Astrocyte (in vitro differentiated cells and primary cell): ENCODE measurements around the gene CTNNA3. TPM values are rescaled to one million over a fixed set of nuclear protein-coding genes. Genes with fewer than 3 reads are reported as not detected.
"Not testable (repeated sequence)": the region's sequence is repeated elsewhere in the genome, so short reads cannot be mapped to it uniquely, and the experiment has no call there.

Experiments used
- DNase-seq: peaks from one replicate; pipeline ENCODE4 v3.0.0-alpha.2; 2010; ENCODE audit warnings: low read depth
- FAIRE-seq: peaks from 2 replicates; lab custom pipeline; 2011; peaks lifted over from hg19 to GRCh38; lab: Jason Lieb, UNC
- H2AFZ ChIP-seq: 2 replicates; pipeline ENCODE4 v1.6.0; 2012; ENCODE audit warnings: low read depth, low read length, inconsistent platforms
- H3K27ac ChIP-seq: 2 replicates; pipeline ENCODE4 v1.5.1; 2011; ENCODE audit warnings: low read depth, low read length, inconsistent platforms
- H3K27me3 ChIP-seq: 2 replicates; pipeline ENCODE4 v1.6.0; 2011; ENCODE audit warnings: low read length, inconsistent platforms; ENCODE audit not compliant: insufficient read depth
- H3K36me3 ChIP-seq: 2 replicates; pipeline ENCODE4 v1.5.1; 2011; ENCODE audit warnings: low read length, inconsistent platforms; ENCODE audit not compliant: insufficient read depth
- H3K4me1 ChIP-seq: 2 replicates; pipeline ENCODE4 v1.5.1; 2011; ENCODE audit warnings: low read length, inconsistent platforms; ENCODE audit not compliant: insufficient read depth
- H3K4me2 ChIP-seq: 2 replicates; pipeline ENCODE4 v1.6.0; 2012; ENCODE audit warnings: low read length, inconsistent platforms
- H3K4me3 ChIP-seq: 2 replicates; pipeline ENCODE4 v1.5.1; 2011; ENCODE audit warnings: low read depth, mild to moderate bottlenecking, low read length, inconsistent platforms; ENCODE audit not compliant: insufficient read depth
- H3K79me2 ChIP-seq: 2 replicates; pipeline ENCODE4 v1.6.0; 2012; ENCODE audit warnings: mild to moderate bottlenecking, low read length, inconsistent platforms; ENCODE audit not compliant: insufficient read depth
- H3K9ac ChIP-seq: 2 replicates; pipeline ENCODE4 v1.6.0; 2012; ENCODE audit warnings: mild to moderate bottlenecking, low read length, inconsistent platforms
- H3K9me3 ChIP-seq: 2 replicates; pipeline ENCODE4 v1.5.1; 2012; ENCODE audit warnings: low read depth, mild to moderate bottlenecking, low read length, inconsistent platforms; ENCODE audit not compliant: insufficient read depth
- H4K20me1 ChIP-seq: 2 replicates; pipeline ENCODE4 v1.6.0; 2012; ENCODE audit warnings: low read length, inconsistent platforms; ENCODE audit not compliant: insufficient read depth
- H3K27ac Mint-ChIP-seq: one replicate; pipeline ENCODE4 v1.8.0; 2021; ENCODE audit warnings: mild to moderate bottlenecking, mixed read lengths; ENCODE audit not compliant: unreplicated experiment
- H3K27me3 Mint-ChIP-seq: one replicate; pipeline ENCODE4 v1.8.0; 2021; ENCODE audit warnings: low read depth, mixed read lengths; ENCODE audit not compliant: unreplicated experiment
- H3K36me3 Mint-ChIP-seq: one replicate; pipeline ENCODE4 v1.8.0; 2021; ENCODE audit warnings: low read depth, mixed read lengths; ENCODE audit not compliant: unreplicated experiment
- H3K4me1 Mint-ChIP-seq: one replicate; pipeline ENCODE4 v1.8.0; 2021; ENCODE audit warnings: low read depth, mixed read lengths; ENCODE audit not compliant: unreplicated experiment
- H3K4me3 Mint-ChIP-seq: one replicate; pipeline ENCODE4 v1.8.0; 2021; ENCODE audit warnings: mild to moderate bottlenecking, moderate library complexity, mixed read lengths; ENCODE audit not compliant: unreplicated experiment
- H3K9me3 Mint-ChIP-seq: one replicate; pipeline ENCODE4 v1.8.0; 2021; ENCODE audit warnings: mild to moderate bottlenecking, mixed read lengths; ENCODE audit not compliant: unreplicated experiment
- CTCF ChIP-seq: IDR thresholded peaks from 2 replicates; pipeline ENCODE4 v1.5.1; 2011; ENCODE audit warnings: low read depth, mild to moderate bottlenecking, inconsistent platforms, low read length, moderate library complexity; ENCODE audit not compliant: insufficient read depth
- EZH2 ChIP-seq: IDR thresholded peaks from 2 replicates; pipeline ENCODE4 v1.6.1; 2012; ENCODE audit warnings: mild to moderate bottlenecking, low read length, inconsistent platforms; ENCODE audit not compliant: insufficient read depth
- total RNA-seq: library from RNA; stranded (reverse); gene quantifications from 2 replicates; pipeline ENCODE4 v1.2.1, GENCODE V29; 2021

The CTNNA3 gene
- total RNA-seq, 1 donor from 2014 or later = 0.73 TPM

- Mint-ChIP-seq H3K9me3 (no peaks in the 10 kb centered on the region), H3K4me3 (no peak overlapping the region), H3K36me3 (no peaks in the 10 kb centered on the region), H3K4me1 (no peaks in the 10 kb centered on the region), H3K27ac (no peak overlapping the region), H3K27me3 (no peaks in the 10 kb centered on the region)
- H4K20me1 ChIP-seq = no peaks in the 10 kb centered on the region
- no peaks in the 10 kb centered on the region for H3K36me3 ChIP-seq
- no peak overlapping the region for H3K4me3 ChIP-seq
- H3K4me2 ChIP-seq = no peak overlapping the region
- DNase-seq (no peak), FAIRE-seq (no peak)
- no peaks in the 10 kb centered on the region for H3K27me3 ChIP-seq
- H3K9me3 ChIP-seq = no peaks in the 10 kb centered on the region
- no peaks in the 10 kb centered on the region for H3K79me2 ChIP-seq
- no peaks in the 10 kb centered on the region for H3K4me1 ChIP-seq
- no peak overlapping the region for H3K27ac ChIP-seq
- no peak for TF ChIP-seq CTCF
- no peak for TF ChIP-seq EZH2
- H2AFZ ChIP-seq = no peak overlapping the region
- H3K9ac ChIP-seq = no peak overlapping the region
Measured at GRCh38 chr10:67221939-67222494, 474.0 kb downstream of the CTNNA3 start.

GRCh38 chr10:67211680-67212079, 484.3 kb downstream of the CTNNA3 start:
- Mint-ChIP-seq H3K4me1 (no peaks in the 10 kb centered on the region), H3K27ac (no peak overlapping the region), H3K9me3 (no peaks in the 10 kb centered on the region), H3K4me3 (no peak overlapping the region), H3K27me3 (no peaks in the 10 kb centered on the region), H3K36me3 (no peaks in the 10 kb centered on the region)
- H3K4me2 ChIP-seq = no peak overlapping the region
- no peaks in the 10 kb centered on the region for H3K79me2 ChIP-seq
- TF ChIP-seq EZH2 (no peak), CTCF (no peak)
- FAIRE-seq = no peak
- H3K36me3 ChIP-seq = no peaks in the 10 kb centered on the region
- H2AFZ ChIP-seq = no peak overlapping the region
- H4K20me1 ChIP-seq = no peaks in the 10 kb centered on the region
- DNase-seq = no peak
- H3K27me3 ChIP-seq = no peaks in the 10 kb centered on the region
- no peak overlapping the region for H3K4me3 ChIP-seq
- no peak overlapping the region for H3K9ac ChIP-seq
- no peaks in the 10 kb centered on the region for H3K4me1 ChIP-seq
- H3K27ac ChIP-seq = no peak overlapping the region
- no peaks in the 10 kb centered on the region for H3K9me3 ChIP-seq

GRCh38 chr10:67207923-67208322, 488.1 kb downstream of the CTNNA3 start:
- H3K27me3 Mint-ChIP-seq, H3K9me3 Mint-ChIP-seq, DNase-seq, H3K9me3 ChIP-seq, H3K9ac ChIP-seq, H3K27ac ChIP-seq, H4K20me1 ChIP-seq, H3K4me1 ChIP-seq, H3K4me3 ChIP-seq, FAIRE-seq, H3K4me2 ChIP-seq, H3K27me3 ChIP-seq, H2AFZ ChIP-seq, H3K36me3 ChIP-seq, H3K79me2 ChIP-seq, H3K36me3 Mint-ChIP-seq, H3K27ac Mint-ChIP-seq, H3K4me3 Mint-ChIP-seq, H3K4me1 Mint-ChIP-seq: not testable (repeated sequence)
